SJSA1 (cell line): Measurements from ENCODE around the gene CPLANE2. TPM values are rescaled to one million over a fixed set of nuclear protein-coding genes. Genes with fewer than 3 reads are reported as not detected.
"Not testable (repeated sequence)": the region's sequence is repeated elsewhere in the genome, so short reads cannot be mapped to it uniquely, and the experiment has no call there.

Experiments
- DNase-seq, 2 experiments: peaks; one replicate each; pipeline ENCODE4 v3.0.0-alpha.2; 2015 to 2020; ENCODE audit warnings: low spot score in 2 of 2, low read depth in 1 of 2
- H3K27ac ChIP-seq: fragments of 250-450 bp; sonication (Bioruptor Pico); 2 replicates; pipeline ENCODE4 v1.5.1; 2020; ENCODE audit warnings: mild to moderate bottlenecking, moderate library complexity
- H3K27me3 ChIP-seq: fragments of 250-450 bp; sonication (Bioruptor Pico); replicated peaks from 2 replicates; pipeline ENCODE4 v1.5.1; 2020; ENCODE audit warnings: mild to moderate bottlenecking, moderate library complexity
- H3K36me3 ChIP-seq: fragments of 250-450 bp; sonication (Bioruptor Pico); 2 replicates; pipeline ENCODE4 v1.5.1; 2020; ENCODE audit warnings: mild to moderate bottlenecking
- H3K4me1 ChIP-seq: fragments of 250-450 bp; sonication (Bioruptor Pico); replicated peaks from 2 replicates; pipeline ENCODE4 v1.6.1; 2021; ENCODE audit warnings: mild to moderate bottlenecking
- H3K4me3 ChIP-seq: fragments of 250-450 bp; sonication (Bioruptor Pico); 2 replicates; pipeline ENCODE4 v1.5.1; 2020; ENCODE audit warnings: mild to moderate bottlenecking
- H3K9me3 ChIP-seq: fragments of 250-450 bp; sonication (Bioruptor Pico); replicated peaks from 2 replicates; pipeline ENCODE4 v1.5.1; 2020; ENCODE audit warnings: mild to moderate bottlenecking
- total RNA-seq: library from RNA; depleted of rRNA; stranded (reverse); fragments of >200 nt; shearing (Covaris generic); gene quantifications from 2 replicates; pipeline ENCODE4 v1.2.3, GENCODE V29; 2014

The CPLANE2 gene
- total RNA-seq, 1 experiment from 2014 or later = 14.8 TPM

DNA sequence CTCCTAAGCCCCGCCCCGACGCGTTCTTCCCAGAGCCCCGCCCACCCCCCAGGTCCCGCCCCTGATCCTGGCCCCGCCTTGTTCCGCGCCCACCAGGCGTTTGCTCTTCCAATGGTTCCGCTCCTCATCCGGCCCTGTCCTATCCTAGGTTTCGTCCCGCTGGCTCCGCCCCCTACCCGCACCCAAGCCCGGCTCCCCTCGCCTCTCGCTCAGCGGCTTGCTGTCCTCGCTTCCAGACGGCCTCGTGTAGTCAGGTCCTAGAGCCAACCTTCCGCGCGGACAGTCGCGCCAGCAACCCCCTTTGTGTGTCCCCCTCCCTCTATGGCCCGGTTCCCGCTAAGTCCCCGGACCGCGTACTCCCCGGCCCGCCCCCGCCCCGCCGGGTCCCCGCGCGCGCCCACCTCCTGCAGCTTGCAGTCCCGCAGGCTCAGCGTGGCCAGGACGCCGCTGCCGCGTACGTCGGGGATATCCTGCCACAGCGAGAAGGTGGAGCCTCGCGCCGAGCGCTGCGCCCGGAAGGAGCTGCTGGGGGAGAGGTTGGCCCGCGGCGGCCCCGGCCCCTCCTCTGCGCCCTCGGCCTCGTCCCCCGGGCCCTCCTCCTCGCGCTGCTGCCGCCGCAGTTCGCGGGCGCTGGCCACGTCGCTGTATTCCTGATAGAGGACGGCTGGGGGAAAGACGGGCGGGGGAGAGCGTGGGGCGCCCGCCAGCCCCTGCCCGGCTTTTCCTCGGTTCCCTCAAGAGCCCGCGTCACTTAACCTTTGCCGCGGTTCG lies 30.3 kb downstream of the CPLANE2 start:
- peak; percentile 88 to 99 for DNase-seq
- no peaks in the 10 kb centered on the region for H3K9me3 ChIP-seq
- H3K36me3 ChIP-seq = no peaks in the 10 kb centered on the region; the same call in 1 of the 2 replicates
- H3K27ac ChIP-seq = peak overlapping the region; percentile 70
- H3K27me3 ChIP-seq = no peaks in the 10 kb centered on the region
- peaks cover 18% of the 10 kb centered on the region for H3K4me1 ChIP-seq
- H3K4me3 ChIP-seq = peak overlapping the region; percentile 41

DNA sequence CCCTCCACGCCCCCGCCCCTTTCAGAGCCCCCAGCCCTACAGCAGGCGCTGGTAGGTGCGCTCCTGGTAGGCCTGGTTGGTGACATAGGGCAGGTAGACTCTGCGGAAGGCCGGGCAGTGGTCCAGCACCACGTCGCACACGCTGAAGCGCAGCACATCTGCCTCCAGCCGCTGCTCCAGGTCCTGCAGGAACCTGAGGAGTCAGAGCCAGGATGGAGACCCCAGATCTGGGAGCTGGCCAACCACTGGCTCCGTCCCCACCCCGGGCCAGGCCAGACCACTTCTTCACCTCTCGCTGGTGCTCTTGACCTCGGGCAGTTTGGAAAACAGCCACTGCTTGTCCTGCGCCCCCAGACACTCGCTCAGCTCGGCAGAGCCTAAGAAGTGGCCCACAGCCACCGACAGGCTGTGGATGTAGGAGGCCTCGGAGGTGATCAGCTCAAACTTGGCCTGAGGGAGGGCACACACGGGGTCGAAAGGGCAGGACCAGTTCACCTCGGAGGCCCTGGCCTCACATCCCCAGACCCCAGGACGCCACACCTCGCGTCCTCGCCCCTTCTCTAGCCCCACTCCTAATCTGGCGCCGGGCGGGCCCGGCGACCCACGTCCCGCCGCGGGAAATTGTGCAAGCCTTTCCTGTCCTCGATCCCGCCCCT lies 31.0 kb downstream of the CPLANE2 start:
- DNase-seq = peak in 1 of 2 experiments; percentile 47

DNA sequence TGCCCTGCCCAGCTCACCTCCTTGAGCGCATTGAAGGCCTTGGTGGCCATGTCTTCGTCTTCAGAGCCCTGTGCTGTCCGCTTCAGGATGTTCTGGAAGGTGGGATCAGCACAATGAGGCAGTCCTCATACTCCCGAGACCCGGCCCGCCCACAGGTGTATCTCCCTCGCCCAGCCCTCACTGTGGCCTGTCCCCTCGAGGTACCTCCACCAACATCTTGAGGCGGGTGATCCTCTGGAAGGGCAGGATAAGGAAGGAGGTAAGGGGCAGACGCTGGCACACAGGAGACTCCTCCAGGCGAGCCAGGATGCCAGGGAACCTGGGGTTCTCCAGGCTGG lies 31.7 kb downstream of the CPLANE2 start:
- Histone ChIP-seq H3K9me3 (no peaks in the 10 kb centered on the region), H3K4me3 (no peak overlapping the region), H3K36me3 (no peaks in the 10 kb centered on the region; the same call in 1 of the 2 replicates), H3K4me1 (peaks cover 18% of the 10 kb centered on the region), H3K27ac (no peak overlapping the region), H3K27me3 (no peaks in the 10 kb centered on the region)
- no peak for DNase-seq

More for the DNA sequence above, 31.0 kb downstream of the CPLANE2 start:
- Histone ChIP-seq H3K9me3 (no peaks in the 10 kb centered on the region), H3K4me1 (peaks cover 18% of the 10 kb centered on the region), H3K36me3 (no peaks in the 10 kb centered on the region; the same call in 1 of the 2 replicates), H3K27ac (peak overlapping the region; percentile 39; the same call in 1 of the 2 replicates), H3K27me3 (no peaks in the 10 kb centered on the region), H3K4me3 (peak overlapping the region; percentile 41)

DNA sequence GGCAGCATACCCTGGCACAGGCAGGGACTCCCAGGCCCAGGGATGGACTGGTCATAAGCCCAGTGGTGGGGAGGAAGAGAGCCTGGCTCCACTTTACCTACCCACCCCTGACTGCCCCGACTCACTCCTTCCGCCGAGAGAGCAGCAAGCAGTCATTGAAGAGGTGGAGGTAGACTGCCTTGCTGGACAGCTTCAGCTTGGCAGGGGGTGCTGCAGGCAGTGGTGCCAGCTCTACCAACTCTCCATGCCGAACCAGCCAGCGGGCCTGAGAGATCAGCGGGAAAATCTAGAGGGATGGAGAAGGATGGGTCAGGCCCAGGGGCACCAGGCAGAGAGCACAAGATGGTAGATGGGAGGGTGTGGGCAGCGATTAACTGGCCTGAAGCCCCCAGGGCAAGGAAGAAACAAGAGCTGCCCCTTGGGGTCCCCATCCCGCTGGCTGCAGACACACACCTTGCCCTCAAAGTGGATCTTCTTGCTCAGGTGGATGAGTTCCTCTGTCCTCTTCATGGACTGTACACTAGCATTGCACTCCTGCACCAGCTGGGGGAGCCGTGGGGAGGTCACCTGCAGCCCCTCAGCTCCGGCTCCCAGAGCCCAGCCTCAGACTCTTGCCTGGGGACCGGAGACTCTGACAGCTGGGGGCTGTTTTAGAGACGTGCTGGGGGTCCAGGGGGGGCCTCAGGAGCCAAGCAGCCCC lies 32.2 kb downstream of the CPLANE2 start:
- no peak for DNase-seq
- H3K9me3 ChIP-seq = no peaks in the 10 kb centered on the region

DNA sequence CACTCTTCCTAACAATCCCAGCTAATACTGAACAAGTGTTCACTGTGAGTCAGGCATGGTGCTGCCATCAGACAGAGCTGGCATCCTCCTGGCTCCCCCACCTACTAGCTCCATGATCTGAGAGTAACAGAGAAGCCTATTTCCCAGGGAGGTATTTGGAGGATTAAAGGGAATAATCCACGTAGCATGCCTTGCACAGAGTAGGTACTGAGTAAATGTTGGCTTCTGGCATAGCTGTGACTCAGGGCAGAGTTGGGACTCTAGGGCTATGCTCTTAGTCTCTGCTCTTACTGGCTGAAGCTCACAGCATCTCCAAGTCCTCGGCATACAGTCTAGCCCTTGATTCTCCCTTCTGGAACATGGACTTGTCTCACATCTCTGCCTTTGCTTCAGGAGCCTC lies 32.8 kb downstream of the CPLANE2 start:
- DNase-seq = no peak
- Histone ChIP-seq H3K36me3 (no peaks in the 10 kb centered on the region; the same call in 1 of the 2 replicates), H3K27me3 (no peaks in the 10 kb centered on the region), H3K27ac (no peak overlapping the region), H3K4me3 (no peak overlapping the region), H3K9me3 (no peaks in the 10 kb centered on the region), H3K4me1 (peaks cover 18% of the 10 kb centered on the region)

More for the DNA sequence above, 32.2 kb downstream of the CPLANE2 start:
- Histone ChIP-seq H3K27ac (no peak overlapping the region), H3K4me1 (peaks cover 18% of the 10 kb centered on the region), H3K4me3 (no peak overlapping the region), H3K27me3 (no peaks in the 10 kb centered on the region), H3K36me3 (no peaks in the 10 kb centered on the region; the same call in 1 of the 2 replicates)

DNA sequence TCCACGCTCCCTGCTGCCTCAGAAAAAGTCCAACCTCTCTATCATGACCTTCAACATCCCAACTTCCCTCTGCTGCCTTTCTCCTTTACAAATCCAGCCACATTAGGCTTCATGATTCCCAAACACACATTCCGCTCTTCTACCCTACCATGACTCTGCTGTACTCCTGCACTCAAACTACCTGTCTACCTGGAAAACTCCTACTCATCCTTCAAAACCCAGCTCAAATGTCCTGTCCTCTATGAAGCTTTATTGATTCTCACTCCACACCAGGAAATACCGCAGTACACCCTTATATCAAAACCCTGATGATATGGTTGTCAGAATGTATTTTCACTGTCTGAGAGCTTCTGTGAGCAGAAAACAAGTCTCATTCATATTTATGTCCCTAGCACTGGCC lies 33.4 kb downstream of the CPLANE2 start:
- H3K27ac ChIP-seq = no peak overlapping the region
- no peak for DNase-seq
- H3K4me1 ChIP-seq = peaks cover 18% of the 10 kb centered on the region
- H3K9me3 ChIP-seq = no peaks in the 10 kb centered on the region
- H3K4me3 ChIP-seq = no peak overlapping the region
- no peaks in the 10 kb centered on the region for H3K27me3 ChIP-seq
- H3K36me3 ChIP-seq = no peaks in the 10 kb centered on the region; the same call in 1 of the 2 replicates

DNA sequence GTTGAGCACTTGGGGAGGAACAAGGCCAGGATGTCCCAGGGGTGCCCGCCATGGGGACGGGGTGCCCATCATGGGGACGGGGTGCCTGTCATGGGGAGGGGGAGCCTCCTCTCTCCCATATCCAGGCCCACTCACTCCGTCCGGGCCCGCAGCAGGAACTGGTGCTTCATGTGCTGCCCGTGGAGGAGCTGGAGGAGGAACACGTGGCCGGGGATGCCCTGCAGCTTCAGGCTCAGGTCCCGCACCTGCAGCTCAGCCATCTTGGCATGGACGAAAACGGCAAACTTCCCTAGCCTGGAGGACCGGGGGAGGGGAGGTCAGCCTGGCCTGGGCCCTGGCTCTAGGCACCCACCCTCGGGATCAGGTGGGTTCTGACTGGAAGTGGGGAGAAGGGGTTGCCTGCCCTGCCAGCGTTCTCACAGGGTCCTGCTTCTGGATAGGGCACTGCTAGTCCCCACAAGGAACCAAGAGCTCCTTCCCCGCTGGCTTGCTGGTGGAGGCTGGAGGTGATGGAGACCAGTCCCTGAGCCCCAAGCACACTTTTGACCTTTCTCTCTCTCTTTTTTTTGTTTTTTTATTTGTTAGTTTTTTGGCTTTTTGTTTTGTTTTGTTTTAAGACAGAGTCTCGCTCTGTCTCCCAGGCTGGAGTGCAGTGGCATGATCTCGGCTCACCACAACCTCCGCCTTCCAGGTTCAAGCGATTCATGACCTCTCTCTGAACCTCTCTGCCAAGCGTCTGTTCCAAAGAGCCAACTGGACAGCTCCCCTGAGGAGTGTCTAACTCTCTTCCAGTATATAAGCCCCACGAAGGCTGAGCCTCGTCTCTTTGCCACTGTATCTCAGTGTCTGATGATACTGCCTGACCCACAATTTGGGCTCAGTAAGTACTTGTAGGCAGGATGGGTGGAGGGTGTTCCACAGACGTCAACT lies 34.4 kb downstream of the CPLANE2 start:
- Histone ChIP-seq H3K4me1 (peaks cover 11% of the 10 kb centered on the region), H3K36me3 (no peaks in the 10 kb centered on the region; the same call in 1 of the 2 replicates), H3K9me3 (no peaks in the 10 kb centered on the region), H3K27ac (no peak overlapping the region), H3K4me3 (no peak overlapping the region), H3K27me3 (no peaks in the 10 kb centered on the region)
- no peak for DNase-seq

DNA sequence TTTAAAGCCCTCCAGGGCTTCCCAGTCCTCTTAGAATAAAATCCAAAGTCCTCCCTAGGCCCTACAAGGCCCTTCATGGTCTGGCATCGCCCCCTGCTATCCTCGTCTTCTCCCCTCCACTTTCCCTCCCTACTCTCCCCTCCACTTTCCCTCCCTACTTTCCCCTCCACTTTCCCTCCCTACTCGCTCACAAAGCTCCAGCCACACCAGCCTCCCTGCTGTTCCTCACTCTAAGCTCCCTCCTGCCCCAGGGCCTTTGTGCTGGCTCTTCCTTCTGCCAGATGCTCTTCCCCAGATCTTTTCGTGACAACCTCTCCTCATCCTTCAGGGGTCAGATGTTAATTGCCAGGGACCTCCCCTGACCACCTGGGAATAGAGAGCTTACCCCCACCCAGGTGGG lies 37.3 kb downstream of the CPLANE2 start:
- H3K27me3 ChIP-seq = no peaks in the 10 kb centered on the region
- H3K4me1 ChIP-seq = peaks cover 4% of the 10 kb centered on the region
- no peak for DNase-seq
- no peak overlapping the region for H3K27ac ChIP-seq
- H3K4me3 ChIP-seq = no peak overlapping the region
- H3K9me3 ChIP-seq = no peaks in the 10 kb centered on the region
- H3K36me3 ChIP-seq = no peaks in the 10 kb centered on the region; the same call in 1 of the 2 replicates

DNA sequence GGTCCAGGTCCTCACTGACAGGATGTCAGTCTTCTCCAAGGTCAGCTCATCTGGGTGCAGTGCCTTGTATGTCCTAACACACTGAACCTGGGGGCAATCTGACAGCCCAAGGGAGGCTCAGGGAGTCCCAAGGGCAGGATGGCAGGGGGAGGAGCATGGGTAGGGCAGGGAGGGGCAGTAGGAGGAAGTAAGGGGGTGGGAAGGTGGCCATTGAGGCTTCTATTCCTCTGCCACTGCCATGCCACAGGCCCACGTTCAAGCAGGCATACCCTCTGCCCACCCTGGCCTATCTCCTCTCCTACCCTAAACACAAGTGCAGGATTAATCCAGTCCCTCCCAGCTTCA lies 37.9 kb downstream of the CPLANE2 start:
- Histone ChIP-seq H3K4me1 (peaks cover 4% of the 10 kb centered on the region), H3K4me3 (no peak overlapping the region), H3K9me3 (no peaks in the 10 kb centered on the region), H3K36me3 (no peaks in the 10 kb centered on the region), H3K27ac (no peak overlapping the region), H3K27me3 (no peaks in the 10 kb centered on the region)
- DNase-seq = no peak

DNA sequence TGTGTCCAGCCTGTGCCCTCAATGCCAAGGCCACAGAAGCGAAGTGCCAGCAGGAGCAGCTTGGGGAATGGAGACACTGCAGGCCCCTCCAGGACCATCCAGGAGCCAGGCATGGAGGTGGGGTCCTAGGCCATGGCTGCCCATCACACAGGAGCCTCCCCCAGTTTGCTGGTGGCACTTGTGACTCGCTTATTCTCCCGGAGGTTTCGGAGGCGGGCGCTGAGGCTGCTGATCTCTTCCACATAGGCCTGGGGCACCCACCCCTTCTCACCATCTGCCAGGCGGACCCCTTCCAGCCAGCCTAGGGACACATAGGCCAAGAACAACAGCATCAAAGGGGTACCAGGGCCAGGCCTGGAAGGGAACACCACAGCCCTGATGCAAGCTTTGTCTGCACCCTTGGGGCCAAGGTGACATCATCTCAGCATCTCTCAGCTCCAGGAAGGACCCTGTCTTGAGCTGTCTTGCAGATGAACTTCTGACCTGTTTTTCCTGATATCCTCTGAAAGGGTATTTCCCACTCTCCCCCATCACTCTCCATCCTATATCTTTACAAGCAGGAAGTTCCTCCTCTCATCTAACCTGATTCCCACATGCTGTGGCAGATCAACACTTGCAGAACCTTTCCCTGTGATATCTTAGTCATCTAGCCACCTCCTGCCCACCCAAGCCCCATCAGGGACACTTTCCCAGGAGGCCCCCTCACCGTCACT lies 38.4 kb downstream of the CPLANE2 start:
- no peak overlapping the region for H3K4me3 ChIP-seq
- no peaks in the 10 kb centered on the region for H3K36me3 ChIP-seq
- no peak overlapping the region for H3K27ac ChIP-seq
- H3K9me3 ChIP-seq = no peaks in the 10 kb centered on the region
- H3K27me3 ChIP-seq = no peaks in the 10 kb centered on the region
- DNase-seq = no peak
- H3K4me1 ChIP-seq = peaks cover 4% of the 10 kb centered on the region

DNA sequence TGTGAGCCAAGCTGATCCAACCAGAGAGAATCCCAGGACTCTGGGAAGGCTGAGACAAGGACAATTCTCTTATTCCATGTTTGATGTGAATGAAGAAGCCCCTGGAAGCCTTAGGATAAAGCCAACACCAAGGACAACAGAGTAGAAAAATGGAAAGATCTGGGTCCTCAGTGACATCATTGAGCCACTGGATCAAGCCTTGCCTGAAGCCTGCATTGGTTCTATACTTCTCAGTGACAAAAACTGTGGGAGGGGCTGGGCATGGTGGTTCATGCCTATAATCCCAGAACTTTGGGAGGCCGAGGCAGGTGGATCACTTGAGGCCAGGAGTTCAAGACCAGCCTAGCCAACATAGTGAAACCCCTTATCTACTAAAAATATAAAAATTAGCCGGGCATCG lies 40.1 kb downstream of the CPLANE2 start:
- Histone ChIP-seq H3K4me3 (no peak overlapping the region), H3K27me3 (no peaks in the 10 kb centered on the region), H3K9me3 (no peaks in the 10 kb centered on the region), H3K4me1 (peaks cover 4% of the 10 kb centered on the region), H3K27ac (no peak overlapping the region), H3K36me3 (no peaks in the 10 kb centered on the region)
- no peak for DNase-seq

DNA sequence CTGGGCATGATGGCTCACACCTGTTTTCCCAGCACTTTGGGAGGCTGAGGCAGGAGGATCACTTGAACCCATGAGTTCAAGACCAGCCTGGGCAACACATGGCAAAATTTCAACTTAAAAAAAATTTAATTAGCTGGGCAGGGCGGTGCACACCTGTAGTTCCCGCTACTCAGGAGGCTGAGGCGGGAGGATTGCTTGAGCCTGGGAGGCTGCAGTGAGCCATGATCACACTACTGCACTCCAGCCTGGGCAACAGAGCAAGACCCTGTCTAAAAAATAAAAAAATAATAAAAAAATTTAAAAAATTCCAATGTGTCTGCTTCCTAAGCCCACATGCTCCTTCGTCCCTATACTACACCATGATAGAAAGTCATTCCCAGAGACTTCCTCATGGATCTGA lies 40.8 kb downstream of the CPLANE2 start:
- H3K9me3 ChIP-seq, H3K27ac ChIP-seq, H3K4me1 ChIP-seq, H3K4me3 ChIP-seq, H3K27me3 ChIP-seq, DNase-seq, H3K36me3 ChIP-seq: not testable (repeated sequence)

DNA sequence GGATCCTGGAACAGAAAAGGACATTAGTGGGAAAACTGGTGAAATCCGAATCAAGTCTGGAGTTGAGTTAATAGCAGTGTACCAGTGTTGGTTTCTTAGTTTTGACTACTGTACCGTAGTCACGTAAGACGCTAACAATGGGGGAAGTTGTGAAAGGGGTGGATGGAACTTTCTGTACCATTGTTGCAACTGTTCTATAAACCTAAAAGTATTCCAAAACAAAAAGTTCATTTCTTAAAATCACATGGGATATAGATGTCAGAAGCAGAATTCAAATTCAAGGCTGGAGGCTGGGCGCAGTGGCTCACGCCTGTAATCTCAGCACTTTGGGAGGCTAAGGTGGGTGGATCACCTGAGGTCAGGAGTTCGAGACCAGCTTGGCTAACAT lies 41.5 kb downstream of the CPLANE2 start:
- no peaks in the 10 kb centered on the region for H3K27me3 ChIP-seq
- no peaks in the 10 kb centered on the region for H3K36me3 ChIP-seq
- H3K9me3 ChIP-seq = no peaks in the 10 kb centered on the region
- H3K4me1 ChIP-seq = peaks cover 4% of the 10 kb centered on the region
- H3K27ac ChIP-seq = no peak overlapping the region
- H3K4me3 ChIP-seq = no peak overlapping the region
- no peak for DNase-seq
